Measurements from ENCODE around the gene COL24A1.
"Not testable (repeated sequence)": the region's sequence is repeated elsewhere in the genome, so short reads cannot be mapped to it uniquely, and the experiment has no call there.

The COL24A1 gene

GRCh38 chr1:85975912-85976371 is 180.6 kb downstream of the COL24A1 start:
- no peak for DNase-seq

- no peak for DNase-seq
Measured at GRCh38 chr1:85962457-85962856, 194.1 kb downstream of the COL24A1 start.

GRCh38 chr1:85957760-85958159 is 198.8 kb downstream of the COL24A1 start:
- no peak for DNase-seq

- DNase-seq, result not testable (repeated sequence)
Measured at GRCh38 chr1:85955218-85955617, 201.4 kb downstream of the COL24A1 start.

GRCh38 chr1:85952460-85952859 is 204.1 kb downstream of the COL24A1 start:
- DNase-seq, result no peak

GRCh38 chr1:85947186-85947585 is 209.4 kb downstream of the COL24A1 start:
- DNase-seq, result no peak

- DNase-seq, result no peak
Measured at GRCh38 chr1:85943945-85944344, 212.6 kb downstream of the COL24A1 start.

GRCh38 chr1:85943526-85943925 is 213.0 kb downstream of the COL24A1 start:
- no peak for DNase-seq

GRCh38 chr1:85940656-85941306 is 215.8 kb downstream of the COL24A1 start:
- no peak for DNase-seq

- no peak for DNase-seq
Measured at GRCh38 chr1:85938829-85939228, 217.7 kb downstream of the COL24A1 start.

- DNase-seq, result no peak
Measured at GRCh38 chr1:85936470-85936869, 220.1 kb downstream of the COL24A1 start.

GRCh38 chr1:85936057-85936456 is 220.5 kb downstream of the COL24A1 start:
- DNase-seq, result no peak

GRCh38 chr1:85935234-85935633 is 221.3 kb downstream of the COL24A1 start:
- DNase-seq, result no peak

- DNase-seq, result no peak
Measured at GRCh38 chr1:85934516-85934915, 222.1 kb downstream of the COL24A1 start.

- DNase-seq, result no peak
Measured at GRCh38 chr1:85933961-85934360, 222.6 kb downstream of the COL24A1 start.

- DNase-seq, result no peak
Measured at GRCh38 chr1:85911742-85912141, 244.8 kb downstream of the COL24A1 start.

GRCh38 chr1:85900921-85901320 is 255.7 kb downstream of the COL24A1 start:
- DNase-seq, result no peak

- no peak for DNase-seq
Measured at GRCh38 chr1:85898861-85899260, 257.7 kb downstream of the COL24A1 start.

- no peak for DNase-seq
Measured at GRCh38 chr1:85894651-85895050, 261.9 kb downstream of the COL24A1 start.

GRCh38 chr1:85892366-85892765 is 264.2 kb downstream of the COL24A1 start:
- DNase-seq, result no peak

- no peak for DNase-seq
Measured at GRCh38 chr1:85889870-85890269, 266.7 kb downstream of the COL24A1 start.

- DNase-seq, result no peak
Measured at GRCh38 chr1:85888921-85889320, 267.7 kb downstream of the COL24A1 start.

- no peak for DNase-seq
Measured at GRCh38 chr1:85884372-85885035, 272.1 kb downstream of the COL24A1 start.

- DNase-seq, result no peak
Measured at GRCh38 chr1:85867189-85867588, 289.4 kb downstream of the COL24A1 start.

GRCh38 chr1:85865213-85865612 is 291.4 kb downstream of the COL24A1 start:
- no peak for DNase-seq
